ENCODE results near the gene TMEM178A. TPM values are rescaled to one million over a fixed set of nuclear protein-coding genes. Genes with fewer than 3 reads are reported as not detected.

TMEM178A gene
- total RNA-seq, 1 experiment from 2014 or later, result 7.5 TPM

- Histone ChIP-seq H3K4me2 (ENCODE audit: insufficient read depth, insufficient read length, low read length) (no peak overlapping the region), H2AK5ac (ENCODE audit: insufficient read length, low read length) (no peak overlapping the region), H3K14ac (ENCODE audit: insufficient read depth, low read length) (no peak overlapping the region), H3K27ac (ENCODE audit: insufficient read length, low read depth, low read length) (no peak overlapping the region), H3K23ac (ENCODE audit: insufficient read length, low read depth, low read length) (no peak overlapping the region), H2BK120ac (ENCODE audit: low read depth, low read length, poor library complexity, severe bottlenecking) (no peak overlapping the region), H4K5ac (ENCODE audit: insufficient read length, low read depth, low read length) (no peak overlapping the region), H3K9ac (ENCODE audit: extremely low read depth, insufficient read length, low read length) (no peak overlapping the region), H2BK15ac (ENCODE audit: low read depth, low read length) (no peak overlapping the region), H3K56ac (ENCODE audit: insufficient read length, low read depth, low read length) (no peak overlapping the region), H3K4ac (ENCODE audit: low read depth, low read length) (no peak overlapping the region), H3K4me1 (ENCODE audit: insufficient read depth, low read length) (peaks cover 8% of the 10 kb centered on the region; the same call in 1 of the 2 replicates), H3K9me3 (ENCODE audit: control insufficient read depth, low read depth, low read length) (no peaks in the 10 kb centered on the region), H2BK20ac (ENCODE audit: low read depth, low read length, poor library complexity, severe bottlenecking) (no peak overlapping the region), H3K18ac (ENCODE audit: insufficient read length, low read depth, low read length) (no peak overlapping the region), H3T11ph (ENCODE audit: low read length) (no peak overlapping the region), H3K27me3 (ENCODE audit: insufficient read depth, low read length) (no peaks in the 10 kb centered on the region), H2AFZ (ENCODE audit: low read length) (no peak overlapping the region), H4K91ac (ENCODE audit: insufficient read length, low read depth, low read length) (no peak overlapping the region), H2BK5ac (ENCODE audit: insufficient read length, low read length) (no peak overlapping the region), H4K8ac (replicated peaks; ENCODE audit: insufficient read length, low read depth, low read length) (no peak overlapping the region), H3K79me2 (ENCODE audit: insufficient read depth, low read length) (no peaks in the 10 kb centered on the region), H2BK12ac (ENCODE audit: insufficient read length, low read depth, low read length) (no peak overlapping the region), H4K20me1 (ENCODE audit: control insufficient read depth, insufficient read depth, insufficient read length) (no peaks in the 10 kb centered on the region), H3K23me2 (ENCODE audit: insufficient read length, low read depth, low read length, poor library complexity, severe bottlenecking) (no peaks in the 10 kb centered on the region), H3K79me1 (ENCODE audit: insufficient read depth, low read depth, low read length, poor library complexity, severe bottlenecking) (peaks cover 4% of the 10 kb centered on the region)
- Mint-ChIP-seq H3K4me3 (no peak overlapping the region), H3K9me3 (no peaks in the 10 kb centered on the region), H3K4me1 (peaks cover 25 to 27% of the 10 kb centered on the region in 2 experiments), H3K27ac (peak overlapping the region in 2 of 3 experiments; percentile 51 to 83; a peak in 5 of 7 replicates), H3K36me3 (ENCODE audit: insufficient read depth in 1 of 3, low read depth in 3 of 3) (peaks cover 18 to 55% (median 25%) of the 10 kb centered on the region in 3 experiments), H3K27me3 (ENCODE audit: low read depth) (no peaks in the 10 kb centered on the region)
- WGBS (ENCODE audit: extremely low coverage, insufficient read length, low lambda C conversion rate), result no CpG with 5 or more reads among the region's 5 CpGs
- no peak for DNase-seq
- no peak for TF ChIP-seq CTCF (conservative IDR thresholded peaks at IDR 0.05)
Measured at GRCh38 chr2:39739386-39739785, 73.7 kb downstream of the TMEM178A start.

Measured in H9 (cell line).